K562 (cell line): ENCODE results near the gene SLAIN2. TPM values are rescaled to one million over a fixed set of nuclear protein-coding genes. Genes with fewer than 3 reads are reported as not detected.

ENCODE experiments used
- ATAC-seq: fragments of 200-7000 bp; cut with Tn5 transposase; 3 replicates; pipeline ENCODE4 v1.9.1; 2020; ENCODE audit warnings: moderate library complexity
- BruUV-seq: library from RNA; stranded (reverse); fragments of 400-500 nt; replicated peaks from 2 replicates; lab custom pipeline; 2021; lab: Mats Ljungman, UMichigan
- CTCF ChIA-PET: fragments of 300-600 bp; formaldehyde crosslinking; extraction: SDS; loops from one replicate; lab custom pipeline; 2021; ENCODE audit warnings: low intra/inter-chr PET ratio; lab: Yijun Ruan, JAX
- POLR2A ChIA-PET: fragments of 300-600, 350-650 bp; sonication (Branson Sonifier 250); formaldehyde crosslinking; extraction: SDS; loops from one replicate; lab custom pipeline; 2021; ENCODE audit warnings: antibody characterized with exemption, inconsistent platforms; lab: Yijun Ruan, JAX
- DNase-seq, 4 experiments: peaks; one replicate each; pipeline versions ENCODE4 v3.0.0 to v3.0.0-alpha.2; 2011 to 2018; ENCODE audit warnings: low spot score in 3 of 4, mixed read lengths in 3 of 4; ENCODE audit errors: extremely low read depth in 1 of 4
- FAIRE-seq: peaks from 2 replicates; lab custom pipeline; 2011; peaks lifted over from hg19 to GRCh38; lab: Jason Lieb, UNC
- H2AFZ ChIP-seq: 2 replicates; pipeline ENCODE4 v1.6.0; 2011; ENCODE audit warnings: low read depth, low read length, control low read depth, inconsistent platforms
- H3K27ac ChIP-seq: fragments of 200-600 bp; 3 replicates; pipeline ENCODE4 v1.8.0; 2011; ENCODE audit warnings: low read depth, mild to moderate bottlenecking, control low read depth, inconsistent platforms, low read length, moderate library complexity, mixed read lengths; ENCODE audit errors: extremely low read depth
- H3K27me3 ChIP-seq, 2 experiments: fragments of 300-600 bp in 1 of 2; 2 replicates in 1 of 2; 3 replicates in 1 of 2; pipeline versions ENCODE4 v1.6.0 to v1.8.0; 2011; ENCODE audit warnings: inconsistent platforms in 2 of 2, low read length in 2 of 2, mild to moderate bottlenecking in 1 of 2, mixed read lengths in 1 of 2, moderate library complexity in 1 of 2; ENCODE audit not compliant: control insufficient read depth in 2 of 2, insufficient read depth in 2 of 2
- H3K36me3 ChIP-seq: fragments of 300-600 bp; 3 replicates; pipeline ENCODE4 v1.8.0; 2011; ENCODE audit warnings: mild to moderate bottlenecking, low read length, inconsistent platforms; ENCODE audit not compliant: control insufficient read depth, insufficient read depth
- H3K4me1 ChIP-seq, 2 experiments: fragments of 200-600 bp in 1 of 2; replicated peaks in 1 of 2; 2 replicates in 1 of 2; 3 replicates in 1 of 2; pipeline versions ENCODE4 v1.5.1 to v1.8.0; 2011; ENCODE audit warnings: inconsistent platforms in 2 of 2, low read length in 2 of 2, mild to moderate bottlenecking in 1 of 2, mixed read lengths in 1 of 2, moderate library complexity in 1 of 2; ENCODE audit not compliant: control insufficient read depth in 2 of 2, insufficient read depth in 2 of 2
- H3K4me2 ChIP-seq: 2 replicates; pipeline ENCODE4 v1.6.1; 2011; ENCODE audit warnings: low read length, control low read depth, inconsistent platforms, mixed read lengths; ENCODE audit not compliant: insufficient read depth
- H3K4me3 ChIP-seq: fragments of 200-600 bp; sonication (generic), shearing (Covaris generic); 2 replicates; pipeline ENCODE4 v1.5.1; 2016; ENCODE audit warnings: control low read depth, inconsistent platforms
- H3K79me2 ChIP-seq: fragments of 200-600 bp; 3 replicates; pipeline ENCODE4 v1.8.0; 2011; ENCODE audit warnings: low read length, inconsistent platforms; ENCODE audit not compliant: control insufficient read depth, insufficient read depth
- H3K9ac ChIP-seq, 2 experiments: 2 replicates each; pipeline versions ENCODE4 v1.6.0 to v1.6.1; 2011; ENCODE audit warnings: low read depth in 2 of 2, low read length in 2 of 2, control low read depth in 1 of 2, inconsistent platforms in 1 of 2, mild to moderate bottlenecking in 1 of 2, mixed read lengths in 1 of 2; ENCODE audit not compliant: insufficient read depth in 1 of 2
- H3K9me1 ChIP-seq: one replicate; pipeline ENCODE4 v1.6.0; 2011; ENCODE audit warnings: inconsistent platforms, mild to moderate bottlenecking, low read length, moderate library complexity; ENCODE audit not compliant: control insufficient read depth, insufficient read depth
- H3K9me3 ChIP-seq: replicated peaks from 2 replicates; pipeline ENCODE4 v1.5.1; 2011; ENCODE audit warnings: low read depth, low read length, inconsistent platforms; ENCODE audit not compliant: control insufficient read depth, insufficient read depth
- H4K20me1 ChIP-seq: replicated peaks from 2 replicates; pipeline ENCODE4 v1.6.1; 2011; ENCODE audit warnings: low read length, inconsistent platforms, mixed read lengths; ENCODE audit not compliant: control insufficient read depth, insufficient read depth
- ARNT ChIP-seq, 2 experiments: fragments of 450-650 bp; IDR thresholded peaks; 2 replicates each; pipeline ENCODE4 v1.6.1; 2016; ENCODE audit warnings: mild to moderate bottlenecking in 1 of 2
- CBX3 ChIP-seq, 2 experiments: IDR thresholded peaks; 1 replicate in 1 of 2; 2 replicates in 1 of 2; pipeline ENCODE4 v1.6.1; 2012; ENCODE audit warnings: inconsistent platforms in 2 of 2, low read length in 2 of 2, borderline replicate concordance in 1 of 2, control low read depth in 1 of 2
- CC2D1A ChIP-seq: fragments of 450-650 bp; IDR thresholded peaks from 2 replicates; pipeline ENCODE4 v1.6.1; 2017; ENCODE audit warnings: mild to moderate bottlenecking
- CHAMP1 ChIP-seq: fragments of 450-650 bp; IDR thresholded peaks from 2 replicates; pipeline ENCODE4 v1.6.1; 2016; ENCODE audit warnings: mild to moderate bottlenecking
- CTBP1 ChIP-seq: fragments of 450-650 bp; IDR thresholded peaks from 2 replicates; pipeline ENCODE4 v1.6.1; 2016; ENCODE audit warnings: borderline replicate concordance
- GMEB1 ChIP-seq: fragments of 250-450 bp; sonication (Bioruptor Pico); IDR thresholded peaks from 2 replicates; pipeline ENCODE4 v1.4.0; 2020; ENCODE audit warnings: mild to moderate bottlenecking
- RFX1 ChIP-seq: fragments of 450-650 bp; IDR thresholded peaks from 2 replicates; pipeline ENCODE4 v1.6.1; 2016; ENCODE audit warnings: mild to moderate bottlenecking, moderate library complexity
- SETDB1 ChIP-seq: IDR thresholded peaks from one replicate; pipeline ENCODE4 v1.6.1; 2012; ENCODE audit warnings: low read length, control low read depth, inconsistent platforms
- TRIM24 ChIP-seq, 2 experiments: fragments of 450-650 bp; IDR thresholded peaks; 2 replicates each; pipeline ENCODE4 v1.6.1; 2016
- ZNF431 ChIP-seq: sonication (generic); formaldehyde crosslinking; IDR thresholded peaks from 2 replicates; pipeline ENCODE4 v1.8.0; 2022; ENCODE audit warnings: mild to moderate bottlenecking, missing genetic modification reagents
- ZNF766 ChIP-seq: fragments of 200-800 bp; sonication (Bioruptor generic); conservative IDR thresholded peaks from 2 replicates; pipeline ENCODE4 v1.6.1; 2016; ENCODE audit warnings: missing genetic modification characterization, missing compliant biosample characterization
- WGBS: fragments of 100-300 bp; shearing (Covaris generic); methylation state at CpG from one replicate; pipeline ENCODE4 v1.1.6; 2016; ENCODE audit warnings: low coverage, mixed read lengths; ENCODE audit not compliant: insufficient coverage; ENCODE audit errors: missing lambda C conversion rate; 5-methylcytosine and 5-hydroxymethylcytosine counted together
- in situ Hi-C: fragments of 300-500 bp; cut with MboI; formaldehyde crosslinking; loops from 4 replicates; pipeline ENCODE4 v1.15.0; 2018; ENCODE audit warnings: inconsistent platforms, mixed read lengths
- intact Hi-C: fragments of 100-400 bp; cut with micrococcal nuclease; formaldehyde crosslinking; loops from 2 replicates; pipeline ENCODE4 v1.14.2; 2022
- polyA plus RNA-seq, 8 experiments: library from polyadenylated mRNA; depleted of rRNA in 4 of 8; stranded (reverse) in 5 of 8; unstranded in 3 of 8; fragments of >200 nt; fragmentation: Nextera tagmentation in 2 of 8; fragmentation: Illumina TruSeq in 1 of 8; extraction: Ambion mirVana in 2 of 8; extraction: Trizol in 1 of 8; gene quantifications; 2 replicates each; pipeline versions ENCODE4 v1.2.1 to v1.2.3, GENCODE V29; 2011 to 2014; ENCODE audit warnings: inconsistent platforms in 1 of 8, missing spikeins in 1 of 8
- total RNA-seq, 7 experiments: library from RNA; depleted of rRNA in 6 of 7; stranded (reverse); fragments of >200 nt in 6 of 7; fragmentation: Illumina TruSeq in 2 of 7; extraction: Trizol in 2 of 7; gene quantifications; 2 replicates each; pipeline versions ENCODE4 v1.2.1 to v1.2.3, GENCODE V29; 2011 to 2021; ENCODE audit warnings: low replicate concordance in 1 of 7
- TF ChIP-seq, protein P1 (sequence below): fragments of 450-650 bp; IDR thresholded peaks from 2 replicates; pipeline ENCODE4 v1.6.1; 2018; ENCODE audit warnings: mild to moderate bottlenecking, low read depth; ENCODE audit not compliant: partially characterized antibody

SLAIN2 gene
- total and polyA plus RNA-seq, 9 of the 15 experiments (the other 6 are each of a cell fraction or from before 2014, with no cell fraction given), result 3.5 to 116 (median 35.0) TPM

- intact Hi-C loops, result no loop called here
- Histone ChIP-seq H3K9me1 (no peaks in the 10 kb centered on the region), H3K4me2 (no peak overlapping the region), H3K27me3 (no peaks in the 10 kb centered on the region), H3K27ac (no peak overlapping the region), H3K36me3 (peaks cover 12% of the 10 kb centered on the region), H3K79me2 (peaks cover 94% of the 10 kb centered on the region), H3K9ac (no peak overlapping the region), H3K4me3 (no peak overlapping the region), H3K9me3 (peaks cover 10% of the 10 kb centered on the region), H2AFZ (no peak overlapping the region), H4K20me1 (no peaks in the 10 kb centered on the region), H3K4me1 (no peaks in the 10 kb centered on the region)
- TF ChIP-seq SETDB1, result no peak
- TF ChIP-seq CC2D1A, result peak; percentile 67; the same call in 1 of the 2 replicates
- no peak for TF ChIP-seq CTBP1
- TF ChIP-seq TRIM24 (IDR thresholded peaks at IDR 0.05), result peak; percentile 39 to 43; a peak in 2 of 4 replicates
- peak; percentile 98 for TF ChIP-seq ZNF431 (CRISPR knock-in tag)
- TF ChIP-seq RFX1, result no peak
- 0 out of 4 replicates have a peak, but pooled peaks of 1 of the 2 experiments have one; percentile 26 for TF ChIP-seq ARNT (IDR thresholded peaks at IDR 0.05)
- TF ChIP-seq, protein P1, sequence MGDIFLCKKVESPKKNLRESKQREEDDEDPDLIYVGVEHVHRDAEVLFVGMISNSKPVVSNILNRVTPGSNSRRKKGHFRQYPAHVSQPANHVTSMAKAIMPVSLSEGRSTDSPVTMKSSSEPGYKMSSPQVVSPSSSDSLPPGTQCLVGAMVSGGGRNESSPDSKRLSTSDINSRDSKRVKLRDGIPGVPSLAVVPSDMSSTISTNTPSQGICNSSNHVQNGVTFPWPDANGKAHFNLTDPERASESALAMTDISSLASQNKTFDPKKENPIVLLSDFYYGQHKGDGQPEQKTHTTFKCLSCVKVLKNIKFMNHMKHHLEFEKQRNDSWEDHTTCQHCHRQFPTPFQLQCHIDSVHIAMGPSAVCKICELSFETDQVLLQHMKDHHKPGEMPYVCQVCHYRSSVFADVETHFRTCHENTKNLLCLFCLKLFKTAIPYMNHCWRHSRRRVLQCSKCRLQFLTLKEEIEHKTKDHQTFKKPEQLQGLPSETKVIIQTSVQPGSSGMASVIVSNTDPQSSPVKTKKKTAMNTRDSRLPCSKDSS, result no peak
- no peak for TF ChIP-seq GMEB1
- TF ChIP-seq ZNF766 (CRISPR knock-in tag), result peak; percentile 55; the same call in 1 of the 2 replicates
- peak; percentile 52; the same call in 1 of the 2 replicates for TF ChIP-seq CHAMP1
- peak in 1 of 2 experiments; percentile 65; a peak in 1 of 3 replicates for TF ChIP-seq CBX3 (IDR thresholded peaks at IDR 0.05; ENCODE audit: borderline replicate concordance in 1 of 2, low read length in 2 of 2)
- ChIA-PET CTCF (no interaction called here), POLR2A (interaction anchor here (2.2 kb wide), 1 partner anchor 10 kb away, joined by 10 read pairs; the partner anchor contains the start of gene SLAIN2)
- in situ Hi-C loops, result no loop called here
- WGBS, result 76% methylated on average over 4 of the region's 4 CpGs
- no peak for FAIRE-seq
- no TSS peak for BruUV-seq
- DNase-seq, result no peak
- no peak for ATAC-seq
These were observed 11.5 kb downstream of the SLAIN2 start for GRCh38 chr4:48352793-48353192.
